A549 (cell line): ENCODE results near the gene KRTAP19-4. TPM values are rescaled to one million over a fixed set of nuclear protein-coding genes. Genes with fewer than 3 reads are reported as not detected.

Experiments
- ATAC-seq, 2 experiments: fragments of 200-7000 bp in 1 of 2; fragments of >200 bp in 1 of 2; cut with Nextera tagmentation in 1 of 2; cut with Tn5 transposase in 1 of 2; 3 replicates each; pipeline versions ENCODE4 v1.8.0 to v1.9.1; 2018 to 2020; ENCODE audit warnings: mild to moderate bottlenecking in 1 of 2, moderate library complexity in 1 of 2
- CTCF ChIA-PET: fragments of 300-600 bp; sonication (Branson Sonifier 250); formaldehyde crosslinking; extraction: SDS; loops from one replicate; lab custom pipeline; 2021; ENCODE audit warnings: antibody characterized with exemption, inconsistent platforms; lab: Yijun Ruan, JAX
- POLR2A ChIA-PET: fragments of 350-600 bp; formaldehyde crosslinking; extraction: SDS; loops from one replicate; lab custom pipeline; 2021; ENCODE audit warnings: antibody characterized with exemption, inconsistent platforms; lab: Yijun Ruan, JAX
- DNase-seq, 2 experiments: peaks; one replicate each; pipeline versions ENCODE4 v3.0.0 to v3.0.0-alpha.2; 2011 to 2016; ENCODE audit warnings: low read depth in 1 of 2, low spot score in 1 of 2
- FAIRE-seq: peaks from 2 replicates; lab custom pipeline; 2011; peaks lifted over from hg19 to GRCh38; lab: Jason Lieb, UNC
- H3K27ac ChIP-seq, 2 experiments: fragments of >200 bp; sonication (Bioruptor Twin); formaldehyde crosslinking; 3 replicates each; pipeline ENCODE4 v1.5.1; 2016 to 2017
- H3K4me1 ChIP-seq: fragments of >200 bp; sonication (Bioruptor Twin); formaldehyde crosslinking; 3 replicates; pipeline ENCODE4 v1.6.1; 2016
- H3K4me2 ChIP-seq: fragments of >200 bp; sonication (Bioruptor Twin); formaldehyde crosslinking; 3 replicates; pipeline ENCODE4 v1.6.1; 2016
- H3K4me3 ChIP-seq: fragments of >200 bp; sonication (Bioruptor Twin); formaldehyde crosslinking; 3 replicates; pipeline ENCODE4 v1.5.1; 2016
- H3K9me3 ChIP-seq: fragments of >200 bp; sonication (Bioruptor Twin); formaldehyde crosslinking; 3 replicates; pipeline ENCODE4 v1.6.1; 2016
- FOXS1 ChIP-seq: fragments of 250-450 bp; sonication (Bioruptor Pico); IDR thresholded peaks from 2 replicates; pipeline ENCODE4 v1.5.0; 2020; ENCODE audit warnings: mild to moderate bottlenecking, moderate library complexity
- HMGXB4 ChIP-seq: fragments of 250-450 bp; sonication (Bioruptor Pico); IDR thresholded peaks from 2 replicates; pipeline ENCODE4 v1.5.0; 2021; ENCODE audit warnings: mild to moderate bottlenecking, moderate library complexity, borderline replicate concordance
- MAFK ChIP-seq: fragments of 450-650 bp; IDR thresholded peaks from 2 replicates; pipeline ENCODE4 v1.6.1; 2014; ENCODE audit not compliant: partially characterized antibody
- MAZ ChIP-seq: fragments of 150-350 bp; IDR thresholded peaks from 2 replicates; pipeline ENCODE4 v1.6.1; 2014; ENCODE audit warnings: antibody characterized with exemption, low read depth, low read length, borderline replicate concordance
- NFE2L2 ChIP-seq: fragments of 150-350 bp; conservative IDR thresholded peaks from 2 replicates; pipeline ENCODE4 v1.6.1; 2014; ENCODE audit warnings: low read length
- PHF8 ChIP-seq: fragments of 200-600 bp; sonication (generic); IDR thresholded peaks from 2 replicates; pipeline ENCODE4 v1.6.1; 2016; ENCODE audit warnings: low read depth, mild to moderate bottlenecking, antibody characterized with exemption, moderate library complexity, borderline replicate concordance
- POLR2A ChIP-seq: IDR thresholded peaks from 2 replicates; pipeline ENCODE4 v1.6.1; 2012; ENCODE audit warnings: mild to moderate bottlenecking, low read length
- POLR2AphosphoS2 ChIP-seq: conservative IDR thresholded peaks from 2 replicates; pipeline ENCODE4 v1.6.1; 2012; ENCODE audit warnings: low read length, improper control_type of control experiment, inconsistent platforms
- SMC3 ChIP-seq: fragments of >200 bp; sonication (Bioruptor Twin); formaldehyde crosslinking; IDR thresholded peaks from 3 replicates; pipeline ENCODE4 v1.6.1; 2018; ENCODE audit warnings: inconsistent platforms
- TFCP2L1 ChIP-seq: fragments of 250-450 bp; sonication (Bioruptor Pico); IDR thresholded peaks from 2 replicates; pipeline ENCODE4 v1.5.0; 2021; ENCODE audit warnings: mild to moderate bottlenecking
- WGBS: methylation state at CpG from one replicate; pipeline ENCODE4 v1.1.6; 2017; ENCODE audit errors: missing lambda C conversion rate; 5-methylcytosine and 5-hydroxymethylcytosine counted together
- polyA minus RNA-seq: library from RNA; depleted of rRNA, polyadenylated mRNA; stranded (reverse); fragments of >200 nt; gene quantifications from 2 replicates; pipeline ENCODE4 v1.2.3, GENCODE V29; 2011; rRNA and poly(A)+ RNA removed
- polyA plus RNA-seq, 4 experiments: library from polyadenylated mRNA; depleted of rRNA in 3 of 4; stranded (reverse); fragments of >200 nt; fragmentation: RNase III in 1 of 4; extraction: RNeasy Plus Mini Kit Qiagen cat#74134 plus additional on column Dnase treatment in 1 of 4; gene quantifications; 2 replicates in 3 of 4; 3 replicates in 1 of 4; pipeline ENCODE4 v1.2.3, GENCODE V29; 2011 to 2017
- TF ChIP-seq, protein P1 (sequence below): fragments of 150-350 bp; IDR thresholded peaks from 2 replicates; pipeline ENCODE4 v1.6.1; 2014; ENCODE audit warnings: low read depth, mild to moderate bottlenecking, low read length
- TF ChIP-seq, protein P2 (sequence below): IDR thresholded peaks from 2 replicates; pipeline ENCODE4 v1.6.1; 2012
- TF ChIP-seq, protein P3 (sequence below): fragments of >200 bp; sonication (Bioruptor Twin); formaldehyde crosslinking; IDR thresholded peaks from 3 replicates; pipeline ENCODE4 v1.5.1; 2016

KRTAP19-4 gene
- polyA plus RNA-seq (2011; rRNA removed) (not detected in 2 replicates), polyA plus RNA-seq (2017; fragmentation: RNase III; extraction: RNeasy Plus Mini Kit Qiagen cat#74134 plus additional on column Dnase treatment) (not detected in 3 replicates), polyA minus RNA-seq (not detected in 2 replicates)
- not detected in 2 replicates for polyA plus RNA-seq (2012; cell fraction: cytosol; rRNA removed)
- not detected in 2 replicates for polyA plus RNA-seq (2012; cell fraction: nucleus; rRNA removed)

DNA sequence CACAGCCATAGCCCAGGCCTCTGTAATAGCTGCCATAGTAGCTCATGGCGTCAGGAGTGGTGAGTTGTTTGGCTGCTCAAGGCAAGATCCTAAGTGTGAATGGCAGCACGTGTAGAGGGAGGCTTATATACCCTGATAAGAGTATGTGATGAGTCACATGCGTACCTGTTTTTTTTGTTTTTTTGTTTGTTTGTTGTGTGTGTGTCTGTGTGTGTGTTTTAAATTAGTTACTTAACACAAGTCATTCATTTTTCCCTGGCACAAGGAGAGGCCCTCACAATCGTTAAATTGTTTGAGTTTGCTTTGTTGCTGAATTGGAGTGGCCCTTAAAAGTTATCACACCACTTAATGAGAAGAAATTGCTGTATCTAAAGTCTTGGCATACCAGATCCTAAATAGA lies at the start of gene KRTAP19-4:
KRTAP19-4 (minus strand) TSS at position 101 of the 400 bp plus-strand sequence; CDS start at position 46, 55 bp downstream.
- H3K4me3 ChIP-seq = no peak within 1 kb of the TSS
- 0% methylated on average over 4 of the region's 4 CpGs for WGBS
- DNase-seq (no peak), ATAC-seq (no peak)
- H3K4me1 ChIP-seq = no peaks in the 10 kb centered on the region
- ChIA-PET CTCF (no interaction called here), POLR2A (no interaction called here)
- no peak within 1 kb of the TSS for H3K4me2 ChIP-seq
- no peak within 1 kb of the TSS for H3K27ac ChIP-seq
- no peak for TF ChIP-seq FOXS1
- no peak for TF ChIP-seq MAFK
- no peak for TF ChIP-seq POLR2AphosphoS2
- TF ChIP-seq TFCP2L1 = no peak
- TF ChIP-seq, protein P1, sequence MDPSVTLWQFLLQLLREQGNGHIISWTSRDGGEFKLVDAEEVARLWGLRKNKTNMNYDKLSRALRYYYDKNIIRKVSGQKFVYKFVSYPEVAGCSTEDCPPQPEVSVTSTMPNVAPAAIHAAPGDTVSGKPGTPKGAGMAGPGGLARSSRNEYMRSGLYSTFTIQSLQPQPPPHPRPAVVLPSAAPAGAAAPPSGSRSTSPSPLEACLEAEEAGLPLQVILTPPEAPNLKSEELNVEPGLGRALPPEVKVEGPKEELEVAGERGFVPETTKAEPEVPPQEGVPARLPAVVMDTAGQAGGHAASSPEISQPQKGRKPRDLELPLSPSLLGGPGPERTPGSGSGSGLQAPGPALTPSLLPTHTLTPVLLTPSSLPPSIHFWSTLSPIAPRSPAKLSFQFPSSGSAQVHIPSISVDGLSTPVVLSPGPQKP = no peak
- TF ChIP-seq SMC3 = no peak
- no peak for TF ChIP-seq POLR2A
- no peak for TF ChIP-seq MAZ
- TF ChIP-seq, all 56 proteins: peak for 0
- FAIRE-seq = no peak
- H3K9me3 ChIP-seq = no peaks in the 10 kb centered on the region

DNA sequence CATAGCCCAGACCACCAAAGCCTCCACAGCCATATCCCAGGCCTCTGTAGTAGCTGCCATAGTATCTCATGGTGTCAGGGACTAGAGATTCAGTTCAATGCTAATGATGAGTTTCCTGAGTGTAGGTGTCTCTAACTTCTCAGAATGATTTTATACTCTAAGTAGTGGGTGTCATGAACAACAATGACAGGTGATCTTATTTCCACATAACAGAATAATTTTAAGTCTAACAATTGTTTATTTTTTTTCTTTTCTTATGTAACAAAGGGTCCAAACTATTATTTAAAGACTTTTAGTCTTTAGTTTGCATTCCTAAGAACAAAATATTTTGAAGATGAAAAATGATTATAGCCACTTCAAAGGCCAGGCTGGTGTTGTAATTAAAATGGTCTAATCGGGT lies 44.8 kb upstream of the KRTAP19-4 start, which contains the start of gene KRTAP19-6:
KRTAP19-6 (minus strand) TSS at position 101 of the 400 bp plus-strand sequence; CDS start at position 70, 31 bp downstream.
- DNase-seq (no peak), ATAC-seq (no peak), FAIRE-seq (no peak)
- H3K9me3 ChIP-seq = no peaks in the 10 kb centered on the region
- WGBS = 3% methylated on average over 1 of the region's 1 CpG
- no peak within 1 kb of the TSS for H3K4me3 ChIP-seq
- no peak within 1 kb of the TSS for H3K4me2 ChIP-seq
- H3K4me1 ChIP-seq = no peaks in the 10 kb centered on the region
- ChIA-PET CTCF (no interaction called here), POLR2A (no interaction called here)
- TF ChIP-seq, protein P2, sequence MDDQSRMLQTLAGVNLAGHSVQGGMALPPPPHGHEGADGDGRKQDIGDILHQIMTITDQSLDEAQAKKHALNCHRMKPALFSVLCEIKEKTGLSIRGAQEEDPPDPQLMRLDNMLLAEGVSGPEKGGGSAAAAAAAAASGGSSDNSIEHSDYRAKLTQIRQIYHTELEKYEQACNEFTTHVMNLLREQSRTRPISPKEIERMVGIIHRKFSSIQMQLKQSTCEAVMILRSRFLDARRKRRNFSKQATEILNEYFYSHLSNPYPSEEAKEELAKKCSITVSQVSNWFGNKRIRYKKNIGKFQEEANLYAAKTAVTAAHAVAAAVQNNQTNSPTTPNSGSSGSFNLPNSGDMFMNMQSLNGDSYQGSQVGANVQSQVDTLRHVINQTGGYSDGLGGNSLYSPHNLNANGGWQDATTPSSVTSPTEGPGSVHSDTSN = no peak
- no peak for TF ChIP-seq NFE2L2
- TF ChIP-seq, protein P3, sequence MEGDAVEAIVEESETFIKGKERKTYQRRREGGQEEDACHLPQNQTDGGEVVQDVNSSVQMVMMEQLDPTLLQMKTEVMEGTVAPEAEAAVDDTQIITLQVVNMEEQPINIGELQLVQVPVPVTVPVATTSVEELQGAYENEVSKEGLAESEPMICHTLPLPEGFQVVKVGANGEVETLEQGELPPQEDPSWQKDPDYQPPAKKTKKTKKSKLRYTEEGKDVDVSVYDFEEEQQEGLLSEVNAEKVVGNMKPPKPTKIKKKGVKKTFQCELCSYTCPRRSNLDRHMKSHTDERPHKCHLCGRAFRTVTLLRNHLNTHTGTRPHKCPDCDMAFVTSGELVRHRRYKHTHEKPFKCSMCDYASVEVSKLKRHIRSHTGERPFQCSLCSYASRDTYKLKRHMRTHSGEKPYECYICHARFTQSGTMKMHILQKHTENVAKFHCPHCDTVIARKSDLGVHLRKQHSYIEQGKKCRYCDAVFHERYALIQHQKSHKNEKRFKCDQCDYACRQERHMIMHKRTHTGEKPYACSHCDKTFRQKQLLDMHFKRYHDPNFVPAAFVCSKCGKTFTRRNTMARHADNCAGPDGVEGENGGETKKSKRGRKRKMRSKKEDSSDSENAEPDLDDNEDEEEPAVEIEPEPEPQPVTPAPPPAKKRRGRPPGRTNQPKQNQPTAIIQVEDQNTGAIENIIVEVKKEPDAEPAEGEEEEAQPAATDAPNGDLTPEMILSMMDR = no peak
- no peak for TF ChIP-seq PHF8
- H3K27ac ChIP-seq = no peak within 1 kb of the TSS

GRCh38 chr21:30518876-30519275 lies 21.9 kb upstream of the KRTAP19-4 start:
- ChIA-PET POLR2A (no interaction called here), CTCF (no interaction called here)
- no peak overlapping the region for H3K27ac ChIP-seq
- H3K4me1 ChIP-seq = no peaks in the 10 kb centered on the region
- WGBS = 0% methylated on average over 1 of the region's 1 CpG
- H3K4me3 ChIP-seq = no peak overlapping the region
- TF ChIP-seq HMGXB4 (CRISPR knock-in tag) (no peak), MAZ (no peak)
- H3K9me3 ChIP-seq = no peaks in the 10 kb centered on the region
- FAIRE-seq (no peak), ATAC-seq (no peak), DNase-seq (no peak)
- H3K4me2 ChIP-seq = no peak overlapping the region
